Measurements from ENCODE around the gene TSC1.

- no peak for TF ChIP-seq POLR2AphosphoS5 (IDR thresholded peaks at IDR 0.05)
- TF ChIP-seq, protein P1, sequence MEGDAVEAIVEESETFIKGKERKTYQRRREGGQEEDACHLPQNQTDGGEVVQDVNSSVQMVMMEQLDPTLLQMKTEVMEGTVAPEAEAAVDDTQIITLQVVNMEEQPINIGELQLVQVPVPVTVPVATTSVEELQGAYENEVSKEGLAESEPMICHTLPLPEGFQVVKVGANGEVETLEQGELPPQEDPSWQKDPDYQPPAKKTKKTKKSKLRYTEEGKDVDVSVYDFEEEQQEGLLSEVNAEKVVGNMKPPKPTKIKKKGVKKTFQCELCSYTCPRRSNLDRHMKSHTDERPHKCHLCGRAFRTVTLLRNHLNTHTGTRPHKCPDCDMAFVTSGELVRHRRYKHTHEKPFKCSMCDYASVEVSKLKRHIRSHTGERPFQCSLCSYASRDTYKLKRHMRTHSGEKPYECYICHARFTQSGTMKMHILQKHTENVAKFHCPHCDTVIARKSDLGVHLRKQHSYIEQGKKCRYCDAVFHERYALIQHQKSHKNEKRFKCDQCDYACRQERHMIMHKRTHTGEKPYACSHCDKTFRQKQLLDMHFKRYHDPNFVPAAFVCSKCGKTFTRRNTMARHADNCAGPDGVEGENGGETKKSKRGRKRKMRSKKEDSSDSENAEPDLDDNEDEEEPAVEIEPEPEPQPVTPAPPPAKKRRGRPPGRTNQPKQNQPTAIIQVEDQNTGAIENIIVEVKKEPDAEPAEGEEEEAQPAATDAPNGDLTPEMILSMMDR (IDR thresholded peaks at IDR 0.05) = no peak
- TF ChIP-seq POLR2A (IDR thresholded peaks at IDR 0.05) = no peak
- TF ChIP-seq EP300 (IDR thresholded peaks at IDR 0.05) = no peak
Measured at GRCh38 chr9:132908635-132909034, 35.8 kb downstream of the TSC1 start.
